GM13976 (cell line): Measurements from ENCODE around the gene NRF1.
"Not testable (repeated sequence)": the region's sequence is repeated elsewhere in the genome, so short reads cannot be mapped to it uniquely, and the experiment has no call there.

Experiments
- DNase-seq: peaks from one replicate; pipeline ENCODE4 v3.0.0; 2012; ENCODE audit warnings: low spot score
- in situ Hi-C: fragments of 300-500 bp; cut with MboI; formaldehyde crosslinking; loops from one replicate; pipeline ENCODE4 v1.12.0; 2022; ENCODE audit warnings: low sequenced_read_pairs, mixed read lengths, inconsistent platforms; ENCODE audit not compliant: unreplicated experiment
- TF ChIP-seq, protein P1 (sequence below): IDR thresholded peaks from 2 replicates; pipeline ENCODE4 v1.5.1; 2012; ENCODE audit warnings: borderline replicate concordance, mild to moderate bottlenecking; ENCODE audit not compliant: insufficient read depth; ENCODE audit errors: extremely low read depth, missing control alignments, control extremely low read depth

NRF1 gene

DNA sequence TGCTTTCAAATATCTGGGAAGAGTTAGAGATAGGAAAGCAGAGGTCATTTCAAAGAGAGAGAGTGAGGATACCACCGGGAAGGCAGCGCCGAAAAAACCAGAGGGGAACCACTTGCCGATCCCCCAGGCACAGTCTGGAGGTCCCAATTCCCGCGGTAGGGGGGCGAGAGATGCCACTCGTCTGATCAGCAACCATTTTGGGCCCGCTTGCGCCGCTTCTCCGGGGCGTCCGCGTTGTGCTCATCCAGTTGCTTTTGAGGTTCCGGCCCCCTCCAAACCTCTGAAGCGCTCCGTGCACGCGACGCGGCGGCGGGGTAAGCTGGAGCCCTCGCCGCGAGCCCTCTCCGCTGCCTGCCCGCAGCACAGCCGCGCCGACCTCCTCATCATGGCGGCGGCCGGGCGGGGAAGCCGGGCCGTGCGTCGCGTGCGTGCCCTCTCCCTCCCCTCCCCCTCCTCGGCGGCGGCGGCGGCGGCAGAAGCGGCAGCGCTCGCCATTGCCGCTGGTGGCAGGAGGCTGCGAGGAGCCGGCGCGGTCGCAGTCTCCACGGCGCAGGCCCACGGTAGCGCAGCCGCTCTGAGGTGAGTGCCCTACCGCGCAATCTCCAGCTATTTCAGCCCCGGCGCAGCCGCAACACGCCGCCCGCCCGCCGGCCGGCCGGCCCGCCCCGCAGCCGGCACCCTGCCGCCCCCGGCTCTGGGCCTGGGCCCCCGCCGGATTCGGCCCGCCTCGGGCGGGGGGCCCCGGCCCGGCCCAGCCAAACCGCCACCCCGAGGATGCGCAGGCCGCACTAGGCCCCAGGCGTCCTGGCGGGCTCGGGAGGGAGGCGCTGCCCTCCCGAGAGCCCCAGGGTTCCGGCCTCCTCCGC is at the start of gene NRF1:
Gene NRF1, plus strand, starts transcription at position 475 of the 866 bp plus-strand sequence. CDS start 45,632 bp downstream, outside the sequence.
- TF ChIP-seq, protein P1, sequence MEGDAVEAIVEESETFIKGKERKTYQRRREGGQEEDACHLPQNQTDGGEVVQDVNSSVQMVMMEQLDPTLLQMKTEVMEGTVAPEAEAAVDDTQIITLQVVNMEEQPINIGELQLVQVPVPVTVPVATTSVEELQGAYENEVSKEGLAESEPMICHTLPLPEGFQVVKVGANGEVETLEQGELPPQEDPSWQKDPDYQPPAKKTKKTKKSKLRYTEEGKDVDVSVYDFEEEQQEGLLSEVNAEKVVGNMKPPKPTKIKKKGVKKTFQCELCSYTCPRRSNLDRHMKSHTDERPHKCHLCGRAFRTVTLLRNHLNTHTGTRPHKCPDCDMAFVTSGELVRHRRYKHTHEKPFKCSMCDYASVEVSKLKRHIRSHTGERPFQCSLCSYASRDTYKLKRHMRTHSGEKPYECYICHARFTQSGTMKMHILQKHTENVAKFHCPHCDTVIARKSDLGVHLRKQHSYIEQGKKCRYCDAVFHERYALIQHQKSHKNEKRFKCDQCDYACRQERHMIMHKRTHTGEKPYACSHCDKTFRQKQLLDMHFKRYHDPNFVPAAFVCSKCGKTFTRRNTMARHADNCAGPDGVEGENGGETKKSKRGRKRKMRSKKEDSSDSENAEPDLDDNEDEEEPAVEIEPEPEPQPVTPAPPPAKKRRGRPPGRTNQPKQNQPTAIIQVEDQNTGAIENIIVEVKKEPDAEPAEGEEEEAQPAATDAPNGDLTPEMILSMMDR: no peak
- in situ Hi-C loops: no loop called here
- peak; percentile 91 for DNase-seq

DNA sequence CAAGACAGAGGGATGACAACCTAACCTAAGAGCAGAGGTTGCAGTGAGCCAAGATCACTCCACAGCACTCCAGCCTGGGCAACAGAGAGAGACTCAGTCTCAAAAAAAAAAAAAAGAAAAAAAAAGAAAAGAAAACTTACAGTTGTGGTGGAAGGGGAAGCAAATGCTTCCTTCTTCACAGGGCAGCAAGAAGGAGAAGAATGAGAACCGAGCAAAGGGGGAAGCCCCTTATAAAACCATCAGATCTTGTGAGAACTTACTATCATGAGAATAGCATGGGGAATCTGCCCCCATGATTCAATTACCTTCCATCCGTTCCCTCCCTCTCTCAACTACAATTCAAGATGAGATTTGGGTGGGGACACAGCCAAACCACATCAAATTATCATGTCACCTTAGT is 45.2 kb upstream of the NRF1 start:
- in situ Hi-C loops: not testable (repeated sequence)

DNA sequence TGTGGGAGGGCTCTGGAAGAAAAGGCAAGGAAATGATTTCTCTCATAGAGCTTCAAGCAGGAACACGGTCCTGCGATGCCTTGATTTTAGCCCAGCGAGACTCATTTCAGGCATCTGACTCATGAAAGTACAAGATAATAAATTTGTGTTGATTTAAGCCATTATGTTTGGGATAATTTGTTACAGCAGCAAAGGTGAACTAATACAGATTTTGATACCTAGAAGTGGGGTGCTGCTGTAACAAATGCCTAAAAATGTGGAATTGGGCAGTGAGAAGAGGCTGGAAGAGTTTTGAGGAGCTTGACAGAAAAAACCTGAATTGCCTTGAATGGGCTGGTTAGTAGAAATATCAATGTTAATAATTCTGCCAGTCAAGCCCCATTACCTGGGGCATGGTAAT is 44.1 kb upstream of the NRF1 start:
- in situ Hi-C loops: no loop called here
- no peak for DNase-seq
- TF ChIP-seq, protein P1: no peak

More for the DNA sequence above, 45.2 kb upstream of the NRF1 start:
- not testable (repeated sequence) for DNase-seq

DNA sequence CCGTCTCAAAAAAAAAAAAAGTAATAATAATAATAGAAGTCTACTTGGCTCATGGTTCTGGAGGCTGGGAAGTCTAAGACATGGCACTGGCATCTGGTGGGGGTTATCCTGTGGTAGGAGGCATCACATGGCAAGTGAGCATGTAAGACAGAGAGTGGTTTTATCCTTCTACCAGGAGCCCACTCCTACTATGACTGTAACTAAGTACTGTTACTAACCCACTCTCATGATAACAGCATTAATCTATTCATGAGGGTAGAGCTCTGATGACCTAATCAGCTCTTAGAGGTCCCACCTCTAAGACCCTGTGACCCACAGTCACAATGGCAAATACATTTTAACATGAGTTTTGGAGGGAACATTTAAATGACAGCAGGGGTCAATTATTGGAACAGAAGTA is 43.3 kb upstream of the NRF1 start:
- no peak for DNase-seq
- in situ Hi-C loops: no loop called here

DNA sequence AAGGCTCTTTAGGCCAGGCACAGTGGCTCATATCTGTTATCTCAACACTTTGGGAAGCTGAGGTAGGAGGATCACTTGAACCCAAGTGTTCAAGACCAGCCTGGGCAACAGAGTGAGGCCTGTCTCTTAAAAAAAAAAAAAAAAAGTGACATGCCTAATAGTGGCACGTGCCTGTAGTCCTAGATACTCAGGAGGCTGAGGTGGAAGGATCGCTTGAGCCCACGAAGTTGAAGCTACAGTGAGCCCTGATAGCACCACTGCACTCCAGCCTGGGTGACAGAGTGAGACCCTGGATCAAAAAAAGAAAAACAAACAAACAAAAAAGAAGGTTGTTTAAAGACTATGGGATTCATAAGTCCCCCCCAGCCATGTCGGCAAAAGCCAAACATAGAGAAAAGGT is 42.2 kb upstream of the NRF1 start:
- no peak for DNase-seq
- in situ Hi-C loops: no loop called here
- TF ChIP-seq, protein P1: no peak

More for the DNA sequence above, 43.3 kb upstream of the NRF1 start:
- TF ChIP-seq, protein P1: no peak

DNA sequence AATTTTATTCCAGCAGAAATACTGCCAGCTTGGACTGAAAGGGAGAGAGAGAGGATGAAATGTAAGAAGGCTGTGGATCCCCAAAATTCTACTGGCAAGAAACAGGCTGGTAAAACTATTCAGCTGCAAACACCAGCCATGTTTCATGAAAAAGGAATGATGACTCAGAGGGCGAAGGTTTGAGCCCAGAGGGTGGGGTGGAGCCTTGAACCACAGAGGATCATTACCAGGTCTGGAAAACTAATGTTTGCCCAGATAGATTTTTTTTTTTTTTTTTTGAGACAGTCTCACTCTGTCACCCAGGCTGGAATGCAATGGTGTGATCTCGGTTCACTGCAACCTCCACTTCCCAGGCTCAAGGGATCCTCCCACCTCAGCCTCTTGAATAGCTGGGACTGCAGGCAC is 41.7 kb upstream of the NRF1 start:
- DNase-seq: no peak
- TF ChIP-seq, protein P1: no peak
- in situ Hi-C loops: no loop called here

DNA sequence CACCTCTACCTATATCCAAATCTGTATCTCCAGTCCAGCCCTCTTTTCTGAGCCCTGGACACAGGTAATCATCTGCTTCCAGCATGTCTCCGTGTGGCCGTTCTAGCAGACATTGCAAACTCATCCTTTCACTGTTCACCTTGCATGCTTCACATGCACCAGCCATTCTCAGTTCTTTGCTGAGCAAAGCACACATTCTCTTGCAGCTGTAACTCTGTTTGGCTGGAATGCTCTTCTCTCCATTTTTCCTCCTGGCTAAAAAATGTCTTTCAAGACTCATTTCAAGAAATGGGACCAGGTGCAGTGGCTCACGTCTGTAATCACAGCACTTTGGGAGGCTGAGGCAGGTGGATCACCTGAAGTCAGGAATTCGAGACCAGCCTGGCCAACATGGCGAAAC is 40.3 kb upstream of the NRF1 start:
- in situ Hi-C loops: no loop called here
- no peak for DNase-seq
- TF ChIP-seq, protein P1: no peak
